SK-N-MC (cell line): ENCODE results near the gene JDP2.

Source experiments
- EZH2 ChIP-seq: fragments of 200-600 bp; sonication (generic); IDR thresholded peaks from one replicate; pipeline ENCODE4 v1.6.1; 2017; ENCODE audit warnings: antibody characterized with exemption
- POLR2AphosphoS5 ChIP-seq: IDR thresholded peaks from 2 replicates; pipeline ENCODE4 v1.6.1; 2012; ENCODE audit warnings: mild to moderate bottlenecking, low read depth, low read length, borderline replicate concordance

DNA sequence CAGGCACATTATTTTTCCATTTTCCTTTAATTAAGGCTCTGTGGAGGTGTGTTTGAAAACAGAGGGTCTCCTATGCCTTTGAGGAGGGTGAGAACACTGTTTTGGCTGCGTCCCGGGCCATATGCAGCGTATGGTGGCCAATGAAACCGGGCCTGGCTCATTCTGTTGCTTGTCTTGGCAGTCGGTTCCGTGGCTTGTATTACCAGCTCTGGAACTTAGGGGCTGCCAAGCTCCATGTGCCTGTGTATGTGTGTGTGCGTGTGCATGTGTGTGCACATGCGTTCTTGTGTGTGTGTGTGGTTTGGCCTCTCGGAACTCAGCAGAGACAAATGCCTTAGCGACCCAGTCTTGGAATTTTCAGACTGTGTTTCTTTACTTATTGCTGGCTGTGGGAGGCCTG lies 2.7 kb downstream of the JDP2 start:
- TF ChIP-seq EZH2 (no peak), POLR2AphosphoS5 (no peak)
